Cardiac fibroblast (primary cell): Measurements from ENCODE around the gene GABRD.

ENCODE experiments used
- DNase-seq, 2 donors: peaks; one replicate each; pipeline versions ENCODE4 v3.0.0 to v3.0.0-alpha.2; 2010; ENCODE audit warnings: low read depth in 2 of 2
- H3K4me3 ChIP-seq, 2 donors: replicated peaks in 1 of 2; 1 replicate in 1 of 2; 2 replicates in 1 of 2; pipeline ENCODE4 v1.5.1; 2011; ENCODE audit warnings: low read depth in 2 of 2, low read length in 2 of 2, mild to moderate bottlenecking in 2 of 2, moderate library complexity in 1 of 2
- CTCF ChIP-seq: IDR thresholded peaks from one replicate; pipeline ENCODE4 v1.5.1; 2011; ENCODE audit warnings: low read depth, mild to moderate bottlenecking, low read length, inconsistent platforms

Gene GABRD

GRCh38 chr1:2003541-2004131 is 15.5 kb upstream of the GABRD start, which contains the start of gene CFAP74:
Gene CFAP74 (minus strand): TSS chr1:2003786. CDS start chr1:1990956, 12,830 bp downstream.
- DNase-seq = peak; percentile 25 to 72
- no peak for TF ChIP-seq CTCF
- peak within 1 kb of the TSS; percentile 5 to 14 for H3K4me3 ChIP-seq

GRCh38 chr1:2004856-2005255 is 14.3 kb upstream of the GABRD start:
- no peak for TF ChIP-seq CTCF
- no peak overlapping the region for H3K4me3 ChIP-seq
- DNase-seq = no peak

GRCh38 chr1:2009101-2010053 is 9.8 kb upstream of the GABRD start:
- no peak overlapping the region for H3K4me3 ChIP-seq
- no peak for DNase-seq
- no peak for TF ChIP-seq CTCF

- no peak overlapping the region for H3K4me3 ChIP-seq
- no peak for TF ChIP-seq CTCF
- no peak for DNase-seq
These were observed 5.0 kb upstream of the GABRD start for GRCh38 chr1:2014181-2014580.

- no peak for TF ChIP-seq CTCF
- DNase-seq = no peak
- no peak overlapping the region for H3K4me3 ChIP-seq
These were observed 4.1 kb upstream of the GABRD start for GRCh38 chr1:2014741-2015735.

- DNase-seq = no peak
- H3K4me3 ChIP-seq = no peak overlapping the region
- no peak for TF ChIP-seq CTCF
These were observed 3.0 kb upstream of the GABRD start for GRCh38 chr1:2016123-2016522.
